ENCODE measurements around the gene SAP25. TPM values are rescaled to one million over a fixed set of nuclear protein-coding genes. Genes with fewer than 3 reads are reported as not detected.

Gene SAP25
- total and polyA plus RNA-seq, 8 donors: 4.5 to 11.4 (median 7.9) TPM

DNA sequence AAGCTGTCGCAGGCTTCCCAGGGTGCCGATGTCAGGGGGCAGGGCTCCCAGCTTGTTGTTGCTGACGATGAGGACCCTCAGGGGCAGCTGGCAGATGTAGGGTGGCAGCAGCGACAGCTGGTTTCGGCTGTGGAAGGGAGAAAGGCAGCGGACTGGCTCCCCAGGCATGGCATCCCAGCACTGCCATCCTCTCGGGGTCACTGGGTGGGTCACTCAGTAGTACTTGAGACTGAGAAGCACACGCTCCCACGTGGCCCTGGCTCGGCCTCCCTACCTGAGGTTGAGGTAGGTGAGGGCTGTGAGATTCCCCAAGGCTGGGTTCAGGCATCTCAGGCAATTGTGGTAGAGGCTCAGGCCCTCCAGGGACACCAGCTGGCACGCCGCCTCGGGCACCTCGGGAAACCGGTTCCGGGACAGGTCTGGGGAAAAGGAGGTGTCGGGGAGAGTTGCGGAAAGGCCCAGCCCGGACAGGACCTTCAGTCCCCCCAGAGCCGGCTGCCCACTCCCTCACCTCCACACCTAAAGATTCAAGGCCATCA lies 8.4 kb upstream of the SAP25 start:
- ATAC-seq (peak; percentile 0), DNase-seq (peak in 3 of 4 donors; percentile 72 to 90 (median 80))
- TF ChIP-seq, protein P1, sequence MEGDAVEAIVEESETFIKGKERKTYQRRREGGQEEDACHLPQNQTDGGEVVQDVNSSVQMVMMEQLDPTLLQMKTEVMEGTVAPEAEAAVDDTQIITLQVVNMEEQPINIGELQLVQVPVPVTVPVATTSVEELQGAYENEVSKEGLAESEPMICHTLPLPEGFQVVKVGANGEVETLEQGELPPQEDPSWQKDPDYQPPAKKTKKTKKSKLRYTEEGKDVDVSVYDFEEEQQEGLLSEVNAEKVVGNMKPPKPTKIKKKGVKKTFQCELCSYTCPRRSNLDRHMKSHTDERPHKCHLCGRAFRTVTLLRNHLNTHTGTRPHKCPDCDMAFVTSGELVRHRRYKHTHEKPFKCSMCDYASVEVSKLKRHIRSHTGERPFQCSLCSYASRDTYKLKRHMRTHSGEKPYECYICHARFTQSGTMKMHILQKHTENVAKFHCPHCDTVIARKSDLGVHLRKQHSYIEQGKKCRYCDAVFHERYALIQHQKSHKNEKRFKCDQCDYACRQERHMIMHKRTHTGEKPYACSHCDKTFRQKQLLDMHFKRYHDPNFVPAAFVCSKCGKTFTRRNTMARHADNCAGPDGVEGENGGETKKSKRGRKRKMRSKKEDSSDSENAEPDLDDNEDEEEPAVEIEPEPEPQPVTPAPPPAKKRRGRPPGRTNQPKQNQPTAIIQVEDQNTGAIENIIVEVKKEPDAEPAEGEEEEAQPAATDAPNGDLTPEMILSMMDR (IDR thresholded peaks at IDR 0.05): no peak

DNA sequence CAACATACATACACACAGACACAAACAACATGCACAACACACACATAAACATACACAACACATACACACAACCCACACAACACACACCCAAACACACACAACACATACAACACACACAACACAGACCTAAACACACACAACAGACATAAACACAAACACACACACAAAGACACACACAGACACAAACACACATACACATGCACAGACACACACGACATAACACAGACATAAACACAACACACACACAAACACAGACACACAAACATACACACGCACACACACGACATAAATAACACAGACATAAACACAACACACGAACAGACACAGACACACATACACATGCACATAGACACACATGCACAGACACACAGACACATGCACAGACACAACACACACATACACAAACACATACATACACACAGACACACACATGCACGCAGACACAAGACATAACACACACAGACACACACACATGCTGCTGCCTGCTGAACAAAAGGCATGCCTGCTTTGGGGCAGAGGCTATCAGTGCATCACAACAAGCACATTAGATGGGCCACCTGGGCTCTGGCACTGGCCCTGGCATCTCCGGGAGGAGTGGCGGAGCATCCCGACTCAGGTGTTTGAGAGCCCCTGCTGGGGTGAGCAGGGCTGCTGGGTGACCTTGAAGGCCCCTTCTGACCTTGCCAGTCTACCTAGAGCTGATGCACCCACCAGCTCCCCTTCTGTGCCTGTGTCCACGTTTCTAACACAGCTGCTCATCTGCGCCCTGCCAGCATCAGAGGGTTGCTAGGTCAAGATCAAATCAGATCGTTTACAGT lies 7.0 kb upstream of the SAP25 start:
- intact Hi-C loops (cut with DNase I): no loop called here
- DNase-seq (no peak), ATAC-seq (no peak)
- TF ChIP-seq, protein P1 (IDR thresholded peaks at IDR 0.05): no peak
- H3K27me3 ChIP-seq: no peaks in the 10 kb centered on the region
- no peak overlapping the region for H3K27ac ChIP-seq
- H3K4me1 ChIP-seq: peaks cover 20 to 45% of the 10 kb centered on the region in 2 donors
- no peaks in the 10 kb centered on the region for H3K9me3 ChIP-seq
- peaks cover 0 to 68% of the 10 kb centered on the region in 2 donors for H3K36me3 ChIP-seq
- H3K4me3 ChIP-seq: no peak overlapping the region

More for the DNA sequence above, 8.4 kb upstream of the SAP25 start:
- Histone ChIP-seq H3K4me1 (peaks cover 25 to 47% of the 10 kb centered on the region in 2 donors), H3K27ac (peak overlapping the region; percentile 95 to 98), H3K36me3 (peaks cover 0 to 54% of the 10 kb centered on the region in 2 donors), H3K27me3 (no peaks in the 10 kb centered on the region), H3K9me3 (no peaks in the 10 kb centered on the region), H3K4me3 (peak overlapping the region in 1 of 2 donors; percentile 78)
- intact Hi-C loops (cut with DNase I): no loop called here

DNA sequence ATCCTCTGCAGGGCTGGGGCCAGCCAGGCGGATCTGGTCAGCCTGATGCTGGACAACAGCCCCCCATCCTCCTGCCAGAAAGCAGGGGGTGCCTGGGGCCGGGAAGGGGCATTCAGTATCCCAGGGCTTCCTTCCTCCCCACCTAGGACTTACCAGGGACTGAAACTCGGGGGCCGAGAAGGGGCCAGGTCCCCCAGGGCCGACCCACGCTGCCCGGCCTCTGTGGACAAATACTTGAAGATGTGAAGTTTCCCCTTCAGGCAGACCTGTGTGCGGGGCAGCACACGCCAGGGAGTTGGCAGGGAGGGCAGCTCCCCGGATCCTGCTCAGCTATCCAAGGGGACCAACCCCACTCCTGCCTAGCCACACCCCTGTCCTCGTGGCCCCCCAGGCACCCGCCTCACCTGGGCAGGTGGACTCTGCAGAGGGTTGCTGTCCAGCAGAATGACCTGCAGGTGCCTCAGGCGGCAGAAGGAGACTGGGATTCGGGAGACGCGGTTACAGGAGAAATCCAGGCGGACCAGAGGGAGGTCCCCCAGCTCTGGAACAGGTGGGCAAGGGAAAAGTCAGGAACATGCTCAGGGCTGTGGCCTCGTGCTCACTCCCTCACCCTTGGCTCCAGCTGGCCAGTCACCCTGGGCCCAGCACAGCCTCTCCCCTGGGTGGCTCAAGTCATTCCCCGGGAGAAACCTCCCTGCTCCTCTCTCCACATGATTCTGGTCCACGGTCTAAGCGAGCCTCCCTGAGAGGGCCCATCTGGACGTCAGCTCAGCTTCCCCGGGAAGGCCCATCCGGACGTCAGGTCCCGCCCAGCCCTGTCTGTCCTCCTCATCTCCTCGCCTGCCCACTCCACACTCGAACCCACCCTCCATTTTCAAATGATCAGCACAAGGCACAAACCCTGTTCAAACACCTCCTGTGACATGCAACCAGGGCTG lies 4.8 kb upstream of the SAP25 start:
- intact Hi-C loops (cut with DNase I): no loop called here
- Histone ChIP-seq H3K27me3 (no peaks in the 10 kb centered on the region), H3K4me3 (no peak overlapping the region), H3K36me3 (peaks cover 0 to 89% of the 10 kb centered on the region in 2 donors), H3K27ac (no peak overlapping the region), H3K9me3 (no peaks in the 10 kb centered on the region), H3K4me1 (peaks cover 12 to 28% of the 10 kb centered on the region in 2 donors)
- no peak for ATAC-seq
- no peak for DNase-seq
- TF ChIP-seq, protein P1 (IDR thresholded peaks at IDR 0.05): no peak

DNA sequence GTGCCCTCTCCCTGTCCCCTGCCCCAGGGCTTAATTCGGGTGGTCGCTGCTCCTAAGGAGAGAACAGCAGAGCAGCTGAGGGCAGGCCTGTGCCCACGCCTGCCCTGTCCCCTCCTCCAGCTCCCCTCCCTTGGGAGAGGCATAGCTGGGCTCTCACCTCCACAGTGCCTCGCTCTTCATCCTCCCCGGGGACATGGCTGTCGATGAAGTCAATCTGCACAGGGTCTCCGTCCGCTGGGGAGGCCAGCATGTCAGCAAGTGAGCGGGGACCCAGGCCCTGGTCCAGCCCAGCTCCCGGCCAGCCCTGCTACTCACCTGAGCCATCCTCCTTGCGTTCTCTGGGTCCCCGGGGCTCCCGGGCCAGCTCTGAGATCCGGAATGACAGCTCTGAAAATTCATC lies 3.8 kb upstream of the SAP25 start:
- H3K36me3 ChIP-seq: peaks cover 0 to 98% of the 10 kb centered on the region in 2 donors
- intact Hi-C loops (cut with DNase I): no loop called here
- no peak for DNase-seq
- peaks cover 2 to 18% of the 10 kb centered on the region in 2 donors for H3K4me1 ChIP-seq
- no peak for ATAC-seq
- TF ChIP-seq, protein P1 (IDR thresholded peaks at IDR 0.05): no peak
- H3K27ac ChIP-seq: no peak overlapping the region
- H3K4me3 ChIP-seq: no peak overlapping the region
- H3K27me3 ChIP-seq: no peaks in the 10 kb centered on the region
- no peaks in the 10 kb centered on the region for H3K9me3 ChIP-seq

Measured in left lung (tissue), 10 donors.